Stimulated activated CD8-positive, alpha-beta memory T cell treated with anti-CD3 and anti-CD28 coated beads, Interleukin-12 subunit alpha, Interleukin-12 subunit beta, amount 100 ng/mL, for 4 hours (primary cell): ENCODE measurements around the gene ETV6.
"Not testable (repeated sequence)": the region's sequence is repeated elsewhere in the genome, so short reads cannot be mapped to it uniquely, and the experiment has no call there.

Source experiments
- DNase-seq: peaks from one replicate; pipeline ENCODE4 v3.0.0-alpha.2; 2020; ENCODE audit warnings: low read depth

ETV6 gene

GRCh38 chr12:11884706-11885105 is 235.2 kb downstream of the ETV6 start:
- DNase-seq, result no peak

- no peak for DNase-seq
Observed at GRCh38 chr12:11885261-11886038, 236.0 kb downstream of the ETV6 start.

GRCh38 chr12:11886339-11886738 is 236.9 kb downstream of the ETV6 start:
- DNase-seq, result no peak

GRCh38 chr12:11888029-11888428 is 238.6 kb downstream of the ETV6 start:
- DNase-seq, result no peak

- no peak for DNase-seq
Observed at GRCh38 chr12:11891346-11891745, 241.9 kb downstream of the ETV6 start.

- no peak for DNase-seq
Observed at GRCh38 chr12:11891754-11892386, 242.4 kb downstream of the ETV6 start.

- no peak for DNase-seq
Observed at GRCh38 chr12:11893998-11894397, 244.5 kb downstream of the ETV6 start.

- no peak for DNase-seq
Observed at GRCh38 chr12:11894890-11895289, 245.4 kb downstream of the ETV6 start.

GRCh38 chr12:11895421-11896078 is 246.1 kb downstream of the ETV6 start:
- DNase-seq, result no peak

- DNase-seq, result no peak
Observed at GRCh38 chr12:11896417-11896929, 247.0 kb downstream of the ETV6 start.

GRCh38 chr12:11897923-11898322 is 248.4 kb downstream of the ETV6 start:
- no peak for DNase-seq

GRCh38 chr12:11901701-11902524 is 252.4 kb downstream of the ETV6 start:
- DNase-seq, result no peak

- no peak for DNase-seq
Observed at GRCh38 chr12:11902525-11902875, 253.0 kb downstream of the ETV6 start.

GRCh38 chr12:11904124-11904523 is 254.7 kb downstream of the ETV6 start:
- no peak for DNase-seq

- DNase-seq, result no peak
Observed at GRCh38 chr12:11905534-11905933, 256.1 kb downstream of the ETV6 start.

- no peak for DNase-seq
Observed at GRCh38 chr12:11906286-11906935, 256.9 kb downstream of the ETV6 start.

- DNase-seq, result no peak
Observed at GRCh38 chr12:11907625-11908024, 258.2 kb downstream of the ETV6 start.

- not testable (repeated sequence) for DNase-seq
Observed at GRCh38 chr12:11909406-11909805, 259.9 kb downstream of the ETV6 start.

GRCh38 chr12:11916113-11916512 is 266.6 kb downstream of the ETV6 start:
- no peak for DNase-seq

- DNase-seq, result no peak
Observed at GRCh38 chr12:11916771-11917170, 267.3 kb downstream of the ETV6 start.

GRCh38 chr12:11917501-11917900 is 268.0 kb downstream of the ETV6 start:
- no peak for DNase-seq

- DNase-seq, result no peak
Observed at GRCh38 chr12:11920231-11920630, 270.8 kb downstream of the ETV6 start.
